Hematopoietic multipotent progenitor cell treated with erythropoietin and hydrocortisone succinate and interleukin-3 and kit ligand, for 15 days (in vitro differentiated cells): ENCODE results near the gene EVI5L.
"Not testable (repeated sequence)": the region's sequence is repeated elsewhere in the genome, so short reads cannot be mapped to it uniquely, and the experiment has no call there.

ENCODE experiments used
- DNase-seq: peaks from one replicate; pipeline ENCODE4 v3.0.0-alpha.2; 2015; ENCODE audit warnings: low spot score

The EVI5L gene

DNA sequence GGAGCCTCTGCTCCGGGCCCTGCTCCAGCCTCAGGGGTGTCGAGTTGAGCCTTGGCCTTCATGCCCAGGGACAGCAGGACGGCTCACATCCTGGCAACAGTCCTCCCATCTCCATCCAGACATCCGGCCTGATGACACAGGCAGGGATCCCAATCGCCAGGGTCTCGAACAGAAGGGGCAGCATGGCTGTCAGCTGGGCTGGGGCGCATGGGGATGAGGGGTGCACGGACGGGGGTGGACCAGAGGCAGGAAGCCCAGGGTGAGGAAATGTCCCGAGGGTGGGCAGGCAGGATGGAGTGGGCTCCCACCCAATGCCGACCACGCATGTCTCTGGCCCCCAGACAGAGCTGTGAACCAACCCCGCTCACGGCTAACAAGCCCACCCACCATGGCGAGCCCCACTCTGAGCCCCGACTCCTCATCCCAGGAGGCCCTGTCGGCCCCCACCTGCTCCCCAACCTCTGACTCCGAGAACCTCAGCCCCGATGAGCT, 16.2 kb downstream of the EVI5L start:
- DNase-seq: no peak

DNA sequence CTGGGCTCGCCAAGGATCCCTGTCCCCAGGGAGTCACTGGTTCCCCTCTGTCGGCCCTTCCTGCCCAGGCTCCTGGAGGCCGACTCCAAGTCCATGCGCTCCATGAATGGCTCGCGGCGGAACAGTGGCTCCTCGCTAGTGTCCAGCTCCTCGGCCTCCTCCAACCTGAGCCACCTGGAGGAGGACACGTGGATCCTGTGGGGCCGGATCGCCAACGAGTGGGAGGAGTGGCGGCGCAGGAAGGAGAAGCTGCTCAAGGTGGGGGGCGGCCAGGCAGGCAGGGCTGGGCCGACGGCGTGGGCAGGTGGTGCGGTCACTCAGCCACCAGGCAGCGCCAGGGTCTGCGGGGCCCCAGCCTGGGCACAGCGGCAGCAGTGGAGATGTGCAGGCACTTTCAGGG, 17.6 kb downstream of the EVI5L start:
- DNase-seq: no peak

DNA sequence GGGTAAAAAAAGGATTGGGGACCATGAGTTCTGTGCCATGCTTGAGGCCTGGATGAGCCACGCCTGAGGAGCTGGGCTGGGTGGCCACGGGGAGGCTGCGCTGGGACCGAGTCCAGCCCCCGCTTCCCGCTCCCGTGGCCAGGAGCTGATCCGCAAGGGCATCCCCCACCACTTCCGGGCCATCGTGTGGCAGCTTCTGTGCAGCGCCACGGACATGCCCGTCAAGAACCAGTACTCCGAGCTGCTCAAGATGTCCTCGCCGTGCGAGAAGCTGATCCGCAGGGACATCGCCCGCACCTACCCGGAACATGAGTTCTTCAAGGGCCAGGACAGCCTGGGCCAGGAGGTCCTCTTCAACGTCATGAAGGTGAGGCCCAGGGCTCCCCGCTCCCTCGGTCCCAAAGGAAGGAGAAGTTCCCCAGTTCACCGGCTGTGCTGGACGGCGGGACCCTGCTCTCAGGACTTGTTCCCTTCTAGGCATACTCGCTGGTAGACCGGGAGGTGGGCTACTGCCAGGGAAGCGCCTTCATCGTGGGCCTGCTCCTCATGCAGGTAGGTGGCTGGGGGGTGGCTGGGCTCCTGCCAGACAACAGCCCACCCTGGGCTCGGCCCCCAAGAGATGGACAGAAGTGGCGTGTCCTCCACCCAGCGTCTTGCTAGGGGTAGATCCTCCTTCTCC, 18.9 kb downstream of the EVI5L start:
- DNase-seq: no peak

DNA sequence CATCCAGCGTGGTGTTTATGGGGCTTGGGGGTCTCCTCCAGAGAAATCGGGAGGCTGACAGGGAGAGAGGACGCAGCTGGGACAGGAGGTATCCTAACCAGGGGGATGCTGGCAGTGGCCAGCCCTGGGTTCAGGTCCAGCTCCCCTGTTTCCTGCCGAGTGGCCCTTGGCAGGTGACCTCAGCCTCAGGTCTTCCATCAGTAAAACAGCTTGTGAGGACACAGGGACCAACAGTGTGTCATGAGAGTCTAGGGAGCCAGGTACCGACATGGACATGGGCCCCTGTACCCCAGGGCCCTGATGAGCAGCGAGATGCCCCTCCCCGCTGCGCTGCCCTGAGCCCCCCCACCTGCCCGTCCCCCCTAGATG, 19.6 kb downstream of the EVI5L start:
- no peak for DNase-seq

DNA sequence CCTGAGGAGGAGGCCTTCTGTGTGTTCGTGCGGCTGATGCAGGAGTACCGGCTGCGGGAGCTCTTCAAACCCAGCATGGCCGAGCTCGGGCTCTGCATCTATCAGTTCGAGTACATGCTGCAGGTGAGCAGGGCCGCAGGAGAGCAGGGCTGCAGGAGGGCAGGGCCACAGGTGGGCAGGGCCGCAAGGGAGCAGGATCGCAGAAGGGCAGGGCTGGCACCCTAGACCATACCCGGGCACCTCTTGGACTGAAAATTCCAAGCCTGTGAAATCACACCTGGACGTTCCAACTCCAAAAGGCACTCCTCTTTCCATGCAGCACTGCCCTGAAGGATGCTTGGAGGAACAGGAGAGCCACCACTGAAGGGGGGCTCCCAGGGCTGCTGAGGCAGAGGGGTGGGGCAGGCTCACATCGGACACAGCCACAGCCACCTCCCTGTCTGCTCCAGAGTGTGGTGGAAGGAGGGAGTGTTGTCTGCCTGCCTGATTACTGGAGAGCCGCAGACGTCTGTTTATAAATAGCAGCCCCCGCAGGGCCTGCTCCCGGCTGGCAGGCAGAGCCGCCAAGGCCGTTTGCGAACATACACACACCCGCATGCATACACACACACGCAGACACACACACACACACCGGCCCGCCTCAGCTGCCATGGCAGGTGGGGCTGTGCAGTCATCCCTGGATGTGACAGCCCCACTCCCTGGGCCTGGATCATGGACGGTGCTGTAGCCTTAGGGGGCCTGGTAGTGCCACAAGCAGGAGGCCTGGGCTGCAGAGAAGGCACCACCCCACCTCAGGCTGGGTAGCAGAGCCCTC, 20.2 kb downstream of the EVI5L start:
- DNase-seq: no peak

DNA sequence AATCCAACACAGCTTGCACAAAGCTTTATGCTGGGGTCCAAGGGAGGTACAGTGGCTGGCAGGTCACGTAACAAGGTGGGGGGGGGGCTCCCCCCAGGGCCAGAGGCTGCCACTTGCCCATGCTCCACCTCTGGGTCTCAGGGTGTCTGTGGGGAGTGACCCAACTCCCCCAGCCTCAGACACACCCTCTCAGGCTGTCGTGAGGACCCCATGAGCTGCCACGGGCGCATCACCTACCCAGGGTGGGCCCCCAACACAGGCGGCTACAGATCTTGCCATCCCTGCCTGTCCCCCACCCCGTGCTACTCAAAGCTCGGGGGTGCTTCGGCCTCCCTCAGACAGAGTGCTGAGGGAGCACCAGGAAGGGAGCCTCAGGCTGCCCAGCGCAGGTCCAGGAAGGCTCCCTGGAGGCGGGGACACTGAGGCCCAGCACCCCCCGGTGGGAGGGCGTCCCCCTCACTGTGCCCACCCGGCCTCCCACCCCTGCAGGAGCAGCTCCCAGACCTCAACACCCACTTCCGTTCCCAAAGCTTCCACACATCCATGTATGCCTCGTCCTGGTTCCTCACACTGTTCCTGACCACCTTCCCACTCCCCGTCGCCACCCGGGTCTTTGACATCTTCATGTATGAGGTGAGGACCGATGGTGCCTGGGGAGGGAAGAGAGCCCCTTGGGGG, 21.1 kb downstream of the EVI5L start:
- DNase-seq: no peak

DNA sequence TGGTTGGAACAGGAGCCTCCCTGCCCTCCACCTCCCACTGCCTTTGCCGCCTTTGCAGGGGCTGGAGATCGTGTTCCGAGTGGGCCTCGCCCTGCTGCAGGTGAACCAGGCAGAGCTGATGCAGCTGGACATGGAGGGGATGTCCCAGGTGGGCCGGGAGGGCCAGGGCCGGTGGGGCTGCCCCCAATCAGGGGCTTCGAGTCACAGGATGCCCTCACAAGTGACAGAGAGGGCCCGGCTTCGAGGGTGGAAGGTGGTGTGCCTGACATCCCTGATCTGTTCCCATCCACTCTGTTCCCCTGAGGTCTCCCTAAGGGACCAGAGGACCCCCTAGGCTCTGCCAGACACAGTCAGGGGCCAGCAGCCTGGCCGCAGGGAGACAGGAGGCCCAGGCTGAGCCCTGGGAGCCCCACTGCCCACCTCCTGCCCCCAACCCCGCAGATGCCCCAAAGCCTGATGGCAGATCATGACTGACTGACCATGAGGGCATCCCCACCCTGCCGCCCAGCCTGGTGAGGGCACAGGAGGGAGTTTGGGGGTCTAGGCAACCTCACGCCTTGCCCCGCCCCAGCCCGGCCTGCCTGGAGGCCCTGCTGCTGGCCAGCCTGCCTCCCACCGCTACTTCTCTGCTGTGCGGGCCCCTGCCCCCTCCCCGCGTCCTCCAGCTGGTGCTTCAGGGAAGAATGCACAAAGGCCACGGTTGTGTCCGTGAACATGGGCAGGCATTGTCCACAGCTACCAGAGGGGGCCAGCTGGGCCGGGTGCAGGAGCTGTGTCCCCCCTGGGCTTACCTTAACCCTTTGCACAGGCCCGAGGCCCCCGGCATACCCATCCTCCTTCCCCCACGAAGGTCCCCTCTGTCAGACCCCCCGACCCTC, 21.8 kb downstream of the EVI5L start:
- DNase-seq: no peak

DNA sequence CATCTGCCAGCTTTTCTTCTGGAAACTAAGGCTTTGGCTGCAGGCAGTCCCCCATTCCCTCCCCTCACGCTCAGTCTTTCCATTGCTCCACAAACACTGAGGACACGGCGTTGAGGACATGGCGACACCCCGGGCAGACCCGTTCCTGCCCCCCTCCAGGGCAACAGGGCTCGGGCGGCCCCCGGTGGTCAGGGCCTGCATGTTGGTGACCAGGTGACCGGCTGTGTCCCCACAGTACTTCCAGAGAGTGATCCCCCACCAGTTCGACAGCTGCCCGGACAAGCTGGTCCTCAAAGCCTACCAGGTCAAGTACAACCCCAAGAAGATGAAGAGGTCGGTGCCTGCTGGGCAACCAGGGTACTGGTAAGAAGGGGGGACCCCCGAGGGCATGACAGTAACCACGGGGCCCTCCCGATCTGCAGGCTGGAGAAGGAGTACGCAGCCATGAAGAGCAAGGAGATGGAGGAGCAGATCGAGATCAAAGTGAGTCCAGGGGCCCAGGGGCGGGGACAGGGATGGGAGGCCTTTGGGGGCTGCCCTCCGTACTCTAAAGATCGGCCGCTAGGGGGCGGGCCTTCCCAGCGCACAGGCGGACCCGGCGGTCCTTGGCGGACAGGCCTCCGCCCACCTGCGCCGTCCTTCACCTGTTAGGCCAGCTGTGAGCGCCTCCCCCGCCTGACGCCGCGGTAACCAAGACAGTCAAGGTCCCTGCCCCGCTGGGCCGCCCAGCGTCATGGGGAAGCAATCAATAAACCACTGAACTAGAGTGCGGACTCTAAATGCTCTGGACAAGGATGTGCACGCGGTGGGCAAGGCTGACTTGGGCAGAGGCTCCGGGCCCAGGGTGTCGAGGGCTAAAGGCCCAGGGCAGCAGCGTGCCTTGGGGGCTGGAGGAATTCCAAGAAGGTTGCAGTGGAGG, 23.1 kb downstream of the EVI5L start:
- DNase-seq: peak; percentile 64

DNA sequence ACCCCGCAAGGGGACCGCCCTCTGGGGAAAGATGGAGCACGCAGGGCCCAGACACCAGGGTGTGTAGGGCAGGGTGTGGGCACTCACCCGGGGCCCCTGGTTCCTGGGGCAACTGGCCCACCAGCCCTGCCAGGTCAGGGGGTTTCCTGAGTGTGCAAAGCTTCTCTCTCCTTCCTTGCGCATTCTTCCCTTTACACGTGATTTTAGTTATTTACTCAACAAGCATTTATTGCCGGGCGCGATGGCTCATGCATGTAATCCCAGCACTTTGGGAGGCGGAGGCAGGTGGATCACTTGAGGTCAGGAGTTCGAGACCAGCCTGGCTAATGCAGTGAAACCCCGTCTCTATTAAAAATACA, 23.7 kb downstream of the EVI5L start:
- no peak for DNase-seq

DNA sequence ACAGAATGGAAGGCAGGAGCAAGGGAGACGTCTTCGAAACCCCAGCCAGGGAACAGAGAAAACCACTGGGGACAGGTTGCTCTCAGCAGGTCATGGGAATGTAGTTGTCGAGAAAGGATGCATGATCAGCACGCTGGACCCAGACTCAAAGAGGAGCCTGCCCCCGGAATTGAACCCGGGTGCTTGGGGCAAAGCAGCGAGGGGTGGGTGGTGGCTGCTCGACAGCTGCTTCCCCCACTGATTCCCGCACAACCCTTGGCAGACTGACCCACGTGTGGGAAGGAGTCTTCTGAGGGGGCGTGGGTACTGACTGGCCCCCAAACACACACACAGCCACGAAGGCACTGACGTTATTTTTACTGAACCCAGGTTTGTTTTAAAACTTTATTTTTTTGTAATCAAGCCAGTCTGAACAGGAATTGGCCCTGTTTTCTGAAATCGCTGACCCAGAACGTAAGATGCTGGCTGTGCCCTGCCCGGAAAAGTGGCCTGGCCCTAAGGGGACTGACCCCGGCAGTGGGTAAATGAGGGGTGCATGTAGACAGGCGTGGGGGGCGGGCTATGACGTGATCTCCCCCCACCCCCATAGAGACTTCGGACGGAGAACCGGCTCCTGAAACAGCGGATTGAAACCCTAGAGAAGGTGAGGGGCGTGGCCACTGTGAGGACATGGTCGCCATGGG, 25.5 kb downstream of the EVI5L start:
- DNase-seq: no peak

DNA sequence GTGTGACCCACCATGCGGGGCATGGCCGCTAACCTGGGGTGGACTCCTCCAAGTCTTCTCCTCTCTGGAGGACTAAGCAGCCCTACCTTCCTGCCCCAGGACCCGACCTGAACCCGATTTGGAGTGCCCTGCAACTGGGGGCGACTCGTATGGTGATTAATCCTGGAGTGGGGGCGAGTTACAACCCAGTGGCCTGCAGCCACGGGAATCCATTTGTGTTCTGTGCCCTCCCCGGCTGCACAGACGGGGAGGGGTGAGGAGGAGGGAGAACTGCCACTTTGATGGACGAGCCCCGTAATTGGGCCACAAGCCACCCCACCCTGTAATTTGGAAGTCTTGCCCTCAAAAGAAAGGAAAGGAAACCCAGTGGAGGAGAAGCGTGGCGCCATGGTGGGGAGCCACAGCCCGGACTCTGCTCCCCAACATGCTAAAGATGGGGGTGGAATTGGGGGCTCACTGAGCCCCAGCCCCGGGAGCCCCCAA, 26.1 kb downstream of the EVI5L start:
- no peak for DNase-seq

DNA sequence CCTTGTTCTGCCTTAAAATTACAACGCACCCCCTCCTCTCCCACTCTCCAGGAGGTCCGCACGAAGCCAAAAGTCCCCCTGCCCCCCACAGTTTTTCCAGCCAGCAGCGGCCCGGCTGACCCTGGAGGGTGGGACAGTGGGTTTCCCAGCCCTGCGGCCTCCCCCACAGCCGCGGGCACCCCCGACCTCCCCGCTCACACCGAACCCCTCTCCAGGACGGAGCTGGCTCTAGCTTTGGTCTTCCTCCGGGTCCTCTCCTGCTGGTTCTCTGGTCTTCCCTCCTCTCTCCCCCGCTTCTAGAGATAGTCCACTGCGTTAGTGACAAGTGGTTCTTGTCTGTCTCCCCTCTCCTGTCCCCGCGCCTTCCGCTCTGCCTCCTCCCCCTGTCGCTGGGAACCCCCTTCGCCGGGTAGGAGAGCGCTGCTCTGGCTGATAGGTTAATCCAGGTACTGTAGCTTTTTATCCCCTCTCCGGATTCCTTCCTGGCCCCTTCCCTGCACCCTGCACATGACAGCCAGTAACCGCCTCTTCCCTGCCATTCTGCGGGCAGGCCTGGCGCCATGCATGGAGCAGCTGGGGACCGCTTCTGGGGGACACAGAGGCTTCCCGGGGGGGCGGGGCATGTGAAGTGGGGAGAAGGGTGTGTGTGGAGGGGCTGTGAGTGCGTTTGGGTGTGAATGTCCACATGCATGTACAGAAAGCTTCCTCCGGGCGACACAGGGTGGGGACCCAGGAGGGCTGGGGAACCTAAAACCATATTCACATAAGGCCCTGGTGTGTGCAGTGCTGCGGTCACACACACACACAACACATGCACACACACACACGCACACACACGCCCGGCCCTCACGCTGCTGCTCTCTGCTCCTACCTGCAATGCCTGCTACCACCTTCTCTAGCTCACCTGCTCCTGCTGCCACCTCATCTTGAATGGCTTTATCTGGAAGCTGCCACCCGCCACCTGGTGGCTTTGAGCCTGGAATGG, 27.0 kb downstream of the EVI5L start:
- DNase-seq: no peak

DNA sequence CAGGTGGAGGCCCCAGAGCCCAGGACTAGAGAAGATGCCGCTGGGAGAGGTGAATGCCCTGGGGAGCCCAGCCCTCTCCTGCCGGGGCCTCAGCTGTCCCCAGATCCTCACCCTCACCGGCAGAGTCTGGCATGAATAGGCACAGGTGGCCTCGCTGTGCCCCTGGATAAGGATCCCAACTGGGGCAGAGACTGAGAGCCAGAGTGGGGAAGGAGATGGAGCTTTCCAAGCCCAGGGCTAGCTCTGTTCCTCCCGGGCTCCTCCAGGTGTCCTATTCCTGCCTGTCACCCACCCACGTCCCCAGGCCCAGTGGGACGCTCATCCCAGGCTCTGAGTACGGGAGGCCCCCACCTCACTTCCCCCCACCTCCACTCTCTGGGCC, 27.7 kb downstream of the EVI5L start:
- no peak for DNase-seq

DNA sequence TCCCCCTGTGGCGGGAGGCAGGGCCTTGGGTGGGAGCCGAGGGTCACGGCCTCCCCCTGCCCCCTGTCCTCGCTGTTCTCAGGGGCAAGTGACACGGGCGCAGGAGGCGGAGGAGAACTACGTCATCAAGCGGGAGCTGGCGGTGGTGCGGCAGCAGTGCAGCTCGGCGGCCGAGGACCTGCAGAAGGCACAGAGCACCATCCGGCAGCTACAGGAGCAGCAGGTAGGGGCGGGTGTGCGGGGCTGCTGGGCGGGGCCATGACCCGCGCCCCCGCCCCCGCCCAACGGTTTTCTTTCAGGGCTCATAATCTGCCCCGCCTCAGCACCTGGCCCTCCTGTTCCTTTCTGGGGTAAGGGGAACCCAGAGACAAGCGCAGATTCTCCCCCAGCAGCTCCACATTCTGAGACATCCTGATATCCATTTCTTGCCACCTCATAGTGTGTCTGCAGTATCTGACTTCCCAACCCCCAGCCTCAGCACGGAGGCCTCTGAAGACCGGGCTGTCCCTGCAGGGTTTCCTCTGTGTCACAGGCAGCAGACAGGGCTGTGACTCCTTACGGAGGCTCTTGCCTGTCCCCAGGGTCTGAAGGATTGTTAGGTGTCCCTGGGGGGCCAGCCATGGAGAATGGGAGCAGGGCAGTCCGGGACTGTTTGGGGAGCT, 28.2 kb downstream of the EVI5L start:
- DNase-seq: no peak

DNA sequence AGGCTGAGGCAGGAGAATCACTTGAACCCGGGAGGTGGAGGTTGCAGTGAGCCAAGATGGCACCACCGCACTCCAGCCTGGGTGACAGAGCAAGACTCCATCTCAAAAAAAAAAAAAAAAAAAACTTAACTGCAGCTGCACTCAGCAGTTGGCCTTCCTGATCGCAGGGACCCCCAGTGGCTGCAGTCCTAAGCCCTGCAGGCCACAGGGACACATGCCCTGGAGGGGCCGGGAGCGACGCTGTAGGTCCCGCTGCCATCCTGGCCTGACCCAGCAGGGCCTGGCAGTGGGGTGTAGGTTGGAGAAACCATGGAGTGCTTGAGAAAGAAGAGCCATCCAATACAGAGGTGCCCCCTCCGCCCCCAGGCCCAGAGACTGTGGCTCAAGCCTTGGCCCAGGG, 29.1 kb downstream of the EVI5L start:
- not testable (repeated sequence) for DNase-seq

DNA sequence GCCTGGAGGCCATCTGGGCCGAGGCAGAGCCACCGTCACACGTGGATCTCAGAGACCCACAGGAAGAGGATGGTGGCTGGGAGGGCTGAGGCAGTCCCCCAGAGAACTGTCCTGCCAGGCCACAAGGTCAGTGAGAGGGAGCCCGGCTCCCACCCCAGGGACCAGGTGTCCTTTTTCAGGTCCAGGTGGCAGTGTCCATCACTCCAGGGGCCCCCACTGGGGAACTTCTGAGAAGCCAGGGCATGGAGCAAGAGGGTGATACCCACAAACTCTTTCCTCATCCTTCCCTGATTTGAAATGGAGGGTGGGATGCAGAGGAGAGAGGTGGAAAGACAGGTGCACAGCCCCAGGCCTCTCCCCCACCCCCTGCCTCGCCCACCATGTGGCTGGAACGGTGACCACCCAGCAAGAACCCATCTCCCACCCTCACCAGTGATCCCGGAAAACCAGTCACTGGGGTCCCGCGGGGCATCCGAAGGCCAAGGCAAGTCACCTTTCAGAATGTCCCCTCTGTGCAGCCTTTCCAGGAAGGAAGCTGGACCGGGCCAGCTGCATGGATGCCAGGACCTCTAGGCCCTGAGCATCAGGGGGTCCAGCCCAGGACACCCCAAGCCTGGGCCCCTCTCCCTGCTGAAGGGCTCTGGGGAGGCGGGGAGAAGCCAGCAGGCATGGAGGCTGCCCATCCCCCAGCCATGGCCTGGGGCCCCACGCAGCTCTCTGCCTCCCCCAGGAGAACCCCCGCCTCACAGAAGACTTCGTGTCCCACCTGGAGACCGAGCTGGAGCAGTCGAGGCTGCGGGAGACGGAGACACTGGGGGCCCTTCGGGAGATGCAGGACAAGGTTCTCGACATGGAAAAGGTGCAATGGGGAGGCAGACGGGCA, 30.1 kb downstream of the EVI5L start:
- DNase-seq: no peak
